MG63 (cell line): Measurements from ENCODE around the gene C5. TPM values are rescaled to one million over a fixed set of nuclear protein-coding genes. Genes with fewer than 3 reads are reported as not detected.

Experiments
- DNase-seq: peaks from one replicate; pipeline ENCODE4 v3.0.0-alpha.2; 2020
- H3K27me3 ChIP-seq: fragments of 250-450 bp; sonication (Bioruptor Pico); 2 replicates; pipeline ENCODE4 v1.5.1; 2020; ENCODE audit warnings: mild to moderate bottlenecking, moderate library complexity
- H3K36me3 ChIP-seq: fragments of 250-450 bp; sonication (Bioruptor Pico); 2 replicates; pipeline ENCODE4 v1.5.1; 2020; ENCODE audit warnings: mild to moderate bottlenecking, moderate library complexity
- H3K4me3 ChIP-seq: fragments of 250-450 bp; sonication (Bioruptor Pico); 2 replicates; pipeline ENCODE4 v1.5.1; 2020; ENCODE audit warnings: mild to moderate bottlenecking, moderate library complexity
- H3K9me3 ChIP-seq: fragments of 250-450 bp; sonication (Bioruptor Pico); 2 replicates; pipeline ENCODE4 v1.5.1; 2020; ENCODE audit warnings: mild to moderate bottlenecking, moderate library complexity
- total RNA-seq: library from RNA; depleted of rRNA; stranded (reverse); fragments of >200 nt; shearing (Covaris generic); gene quantifications from 2 replicates; pipeline ENCODE4 v1.2.3, GENCODE V29; 2014; ENCODE audit warnings: low replicate concordance

C5 gene
- total RNA-seq, 1 experiment from 2014 or later, result 2.4 TPM

DNA sequence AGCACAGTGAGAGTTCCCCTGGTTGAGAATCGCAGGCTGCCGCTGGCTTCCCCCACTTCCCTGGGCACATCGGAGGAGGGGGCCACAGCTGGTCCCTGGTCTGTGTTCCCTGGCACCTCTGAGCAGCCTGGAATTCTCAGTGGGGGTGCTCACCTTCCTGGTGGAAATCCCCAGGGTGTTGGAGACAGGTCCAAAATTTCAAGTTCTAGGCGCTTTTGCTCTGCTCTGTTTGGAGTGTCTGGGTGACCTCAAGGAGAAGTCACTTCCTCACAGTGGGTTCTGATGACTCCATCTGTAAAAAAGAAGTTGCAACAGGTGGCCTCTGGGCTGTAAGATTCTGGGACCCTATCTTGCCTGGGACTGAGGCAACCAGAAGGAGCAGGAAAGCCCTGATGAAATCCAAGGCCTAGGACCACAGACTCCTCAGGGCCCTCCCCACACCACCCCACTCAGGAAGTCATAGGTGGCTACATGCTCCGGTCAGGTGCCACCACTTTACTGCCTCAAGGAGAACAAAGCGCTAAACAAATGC is 123.6 kb downstream of the C5 start, which contains the start of gene TRAF1:
Gene TRAF1, minus strand, starts transcription at position 400 of the 532 bp plus-strand sequence. CDS start 721 bp downstream, outside the sequence.
- Histone ChIP-seq H3K9me3 (no peaks in the 10 kb centered on the region), H3K4me3 (no peak within 1 kb of the TSS), H3K36me3 (no peaks in the 10 kb centered on the region), H3K27me3 (no peaks in the 10 kb centered on the region)
- no peak for DNase-seq

GRCh38 chr9:120925535-120926396 is 124.3 kb downstream of the C5 start:
- no peaks in the 10 kb centered on the region for H3K36me3 ChIP-seq
- peak; percentile 65 for DNase-seq
- no peak overlapping the region for H3K4me3 ChIP-seq
- no peaks in the 10 kb centered on the region for H3K27me3 ChIP-seq
- H3K9me3 ChIP-seq, result no peaks in the 10 kb centered on the region

- Histone ChIP-seq H3K27me3 (no peaks in the 10 kb centered on the region), H3K4me3 (no peak overlapping the region), H3K9me3 (no peaks in the 10 kb centered on the region), H3K36me3 (no peaks in the 10 kb centered on the region)
- DNase-seq, result no peak
These were observed 125.2 kb downstream of the C5 start for GRCh38 chr9:120924698-120925534.

DNA sequence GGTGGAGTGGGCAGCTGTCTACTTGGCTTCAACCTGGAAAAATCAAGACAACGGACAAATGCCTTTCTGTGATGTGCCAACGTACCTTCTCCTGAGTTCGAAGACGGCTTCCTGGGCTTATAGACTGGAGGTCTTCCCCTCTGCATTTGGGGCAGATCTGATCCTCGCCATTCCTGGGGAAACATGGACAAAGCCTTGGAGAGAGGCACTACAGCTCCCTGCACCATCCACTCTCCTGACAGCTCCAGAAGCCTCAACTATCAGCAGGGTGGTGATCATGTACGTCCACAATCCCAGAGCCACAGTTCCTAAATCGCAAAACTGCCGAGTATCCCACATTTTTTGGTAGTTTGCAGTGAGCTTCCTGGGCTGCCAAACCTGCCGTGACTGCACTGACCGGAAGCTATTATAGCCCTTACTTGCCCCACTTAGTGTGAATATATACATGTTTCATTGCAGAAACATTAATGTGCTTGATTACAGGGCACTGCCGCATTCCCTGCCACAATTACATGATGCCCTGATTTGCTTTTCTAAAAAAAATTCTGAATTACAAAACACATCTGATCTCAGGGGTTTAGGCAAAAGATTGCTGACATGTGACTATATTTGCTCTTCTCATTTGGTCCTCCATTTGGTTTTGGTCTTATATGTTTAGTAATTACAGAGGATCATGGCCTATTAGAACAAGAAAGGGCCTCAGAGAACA is 126.3 kb downstream of the C5 start:
- DNase-seq, result no peak
- Histone ChIP-seq H3K4me3 (no peak overlapping the region), H3K36me3 (no peaks in the 10 kb centered on the region), H3K27me3 (no peaks in the 10 kb centered on the region), H3K9me3 (no peaks in the 10 kb centered on the region)

GRCh38 chr9:120922404-120923195 is 127.5 kb downstream of the C5 start:
- Histone ChIP-seq H3K36me3 (no peaks in the 10 kb centered on the region), H3K9me3 (no peaks in the 10 kb centered on the region), H3K27me3 (no peaks in the 10 kb centered on the region), H3K4me3 (no peak overlapping the region)
- no peak for DNase-seq

DNA sequence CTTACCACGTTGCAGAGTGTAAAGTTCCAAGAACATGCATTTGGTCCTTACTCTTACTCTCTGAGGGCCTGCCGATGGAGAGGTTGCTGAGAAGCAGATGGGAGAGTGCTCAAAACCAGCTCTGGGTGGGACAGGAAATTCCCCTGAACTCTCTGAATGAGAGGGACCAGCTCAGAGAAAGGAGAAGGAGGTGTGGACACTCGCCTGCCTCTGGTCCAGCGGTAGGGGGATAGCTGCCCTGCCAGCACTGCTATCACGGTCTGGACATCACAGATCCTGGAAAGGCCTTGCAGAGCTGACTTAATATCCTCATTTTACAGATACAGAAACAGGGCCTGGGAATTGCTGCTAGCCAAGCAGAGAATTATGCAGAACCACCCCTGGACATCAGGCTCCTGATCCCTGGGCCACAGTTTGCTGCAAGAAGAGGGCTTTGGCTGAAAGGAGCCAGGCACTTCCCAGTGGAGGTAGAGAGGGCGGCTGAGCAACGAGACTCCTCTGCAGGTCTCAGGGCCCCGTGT is 128.4 kb downstream of the C5 start:
- Histone ChIP-seq H3K27me3 (no peaks in the 10 kb centered on the region), H3K36me3 (no peaks in the 10 kb centered on the region), H3K9me3 (no peaks in the 10 kb centered on the region), H3K4me3 (no peak overlapping the region)
- no peak for DNase-seq

DNA sequence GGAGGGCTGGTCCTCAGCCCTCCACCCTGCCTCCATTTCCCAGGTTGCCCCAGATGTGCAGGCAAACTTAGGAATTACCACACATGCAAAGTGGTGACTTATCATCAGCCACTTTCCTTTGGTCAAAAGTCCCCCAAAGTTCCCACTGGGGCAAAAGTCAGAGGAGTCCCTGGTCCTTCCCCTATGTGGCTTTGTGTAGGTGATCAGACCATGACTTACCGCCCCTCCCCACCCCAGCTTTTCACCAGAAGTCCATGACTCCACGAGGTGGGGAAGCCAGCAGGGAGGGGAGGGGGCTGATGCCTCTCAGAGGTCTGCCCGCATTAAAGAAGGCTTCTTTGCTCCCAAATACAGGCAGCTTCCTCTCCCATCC is 129.3 kb downstream of the C5 start:
- Histone ChIP-seq H3K9me3 (no peaks in the 10 kb centered on the region), H3K4me3 (no peak overlapping the region), H3K36me3 (no peaks in the 10 kb centered on the region), H3K27me3 (no peaks in the 10 kb centered on the region)
- DNase-seq, result no peak

DNA sequence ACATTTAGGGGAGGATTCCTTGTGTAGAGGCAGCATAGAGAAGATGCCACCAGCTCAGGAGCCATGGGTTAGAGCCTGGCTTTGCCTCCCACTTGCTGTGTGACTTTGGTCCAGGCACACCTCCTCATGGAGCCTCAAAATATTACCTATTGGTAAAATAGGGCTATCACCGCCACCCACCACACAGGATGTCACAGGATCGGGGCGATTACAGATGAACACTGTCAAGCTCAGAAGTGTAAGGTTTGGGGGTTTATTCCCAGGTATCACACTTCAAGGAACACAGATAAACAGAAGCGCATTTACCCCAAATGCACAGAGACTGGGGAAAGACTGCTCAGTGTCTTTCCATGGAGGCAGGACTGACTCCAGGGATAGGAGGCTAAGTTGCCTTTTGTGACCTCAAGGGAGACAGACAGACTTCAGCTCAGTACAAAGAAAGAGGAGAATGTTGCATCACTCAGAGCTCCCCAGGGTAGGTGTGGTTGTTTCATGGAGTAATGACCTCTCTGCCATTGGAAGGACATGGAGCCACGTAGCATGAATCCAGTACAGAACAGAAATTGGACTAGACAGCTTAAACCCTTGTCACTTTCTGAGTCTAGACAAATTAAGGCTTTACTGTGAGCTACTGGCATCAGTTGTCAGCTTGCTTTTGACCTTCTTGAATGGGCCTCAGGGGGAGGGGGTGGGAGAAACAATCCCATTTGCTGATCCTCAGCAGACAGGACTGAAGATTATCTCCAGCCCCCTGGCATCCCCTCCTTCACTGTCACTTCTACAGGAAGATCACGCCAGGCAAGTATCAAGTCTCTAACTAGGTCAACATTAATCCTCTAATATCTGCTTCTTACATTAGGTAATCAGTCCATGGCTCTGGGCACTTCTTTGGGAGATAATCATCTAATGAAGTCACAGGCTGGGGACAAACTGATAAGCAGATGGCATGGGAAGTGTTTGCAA is 130.0 kb downstream of the C5 start:
- no peaks in the 10 kb centered on the region for H3K9me3 ChIP-seq

DNA sequence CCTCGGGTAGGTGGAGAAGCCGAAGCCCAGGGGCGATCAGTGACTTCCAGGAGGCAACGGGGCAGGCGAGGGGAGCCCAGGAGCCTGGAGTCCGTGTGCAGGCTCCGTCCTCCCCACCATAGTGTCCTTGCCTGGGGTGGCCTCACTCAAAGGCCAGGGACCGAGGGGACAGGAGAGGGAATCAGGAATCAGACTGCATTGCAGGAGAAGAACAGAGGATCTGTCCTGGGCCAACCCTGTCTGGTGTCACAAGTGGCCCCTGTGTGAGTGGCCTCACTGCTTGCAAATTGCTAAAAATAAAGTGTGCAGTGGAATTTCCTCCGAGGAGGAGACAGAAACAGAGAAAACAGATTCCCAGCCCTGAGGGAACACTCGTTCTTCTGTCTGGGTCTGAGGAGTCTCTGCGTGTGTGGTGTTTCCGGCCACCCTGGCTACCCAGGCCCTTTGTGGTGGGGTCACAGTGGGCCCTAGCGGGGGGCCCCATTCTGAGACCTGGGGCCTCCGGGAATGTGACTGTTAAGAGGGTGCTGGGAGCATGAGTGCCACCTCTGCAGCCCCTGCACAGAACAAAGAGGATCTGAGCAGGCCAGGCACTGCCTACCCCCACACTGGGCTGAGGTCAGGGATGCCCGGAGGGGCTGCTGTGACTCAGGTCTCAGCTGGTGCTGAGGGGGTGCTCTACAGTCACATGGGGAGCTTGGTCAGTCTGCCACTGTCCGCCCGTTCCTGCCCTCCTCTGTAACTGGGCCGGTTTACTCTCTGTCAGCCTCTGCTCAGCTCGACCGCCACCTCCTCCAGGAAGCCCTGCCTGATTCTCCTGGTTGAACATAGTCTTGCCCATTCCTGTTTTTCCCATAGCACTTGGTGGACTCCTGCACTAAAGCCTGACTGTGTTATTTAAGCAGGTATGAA is 130.9 kb downstream of the C5 start:
- Histone ChIP-seq H3K27me3 (no peaks in the 10 kb centered on the region), H3K9me3 (no peaks in the 10 kb centered on the region), H3K36me3 (no peaks in the 10 kb centered on the region), H3K4me3 (no peak overlapping the region)
- DNase-seq, result no peak

More for the DNA sequence above, 130.0 kb downstream of the C5 start:
- H3K4me3 ChIP-seq, result no peak overlapping the region
- no peaks in the 10 kb centered on the region for H3K27me3 ChIP-seq
- no peak for DNase-seq
- no peaks in the 10 kb centered on the region for H3K36me3 ChIP-seq

DNA sequence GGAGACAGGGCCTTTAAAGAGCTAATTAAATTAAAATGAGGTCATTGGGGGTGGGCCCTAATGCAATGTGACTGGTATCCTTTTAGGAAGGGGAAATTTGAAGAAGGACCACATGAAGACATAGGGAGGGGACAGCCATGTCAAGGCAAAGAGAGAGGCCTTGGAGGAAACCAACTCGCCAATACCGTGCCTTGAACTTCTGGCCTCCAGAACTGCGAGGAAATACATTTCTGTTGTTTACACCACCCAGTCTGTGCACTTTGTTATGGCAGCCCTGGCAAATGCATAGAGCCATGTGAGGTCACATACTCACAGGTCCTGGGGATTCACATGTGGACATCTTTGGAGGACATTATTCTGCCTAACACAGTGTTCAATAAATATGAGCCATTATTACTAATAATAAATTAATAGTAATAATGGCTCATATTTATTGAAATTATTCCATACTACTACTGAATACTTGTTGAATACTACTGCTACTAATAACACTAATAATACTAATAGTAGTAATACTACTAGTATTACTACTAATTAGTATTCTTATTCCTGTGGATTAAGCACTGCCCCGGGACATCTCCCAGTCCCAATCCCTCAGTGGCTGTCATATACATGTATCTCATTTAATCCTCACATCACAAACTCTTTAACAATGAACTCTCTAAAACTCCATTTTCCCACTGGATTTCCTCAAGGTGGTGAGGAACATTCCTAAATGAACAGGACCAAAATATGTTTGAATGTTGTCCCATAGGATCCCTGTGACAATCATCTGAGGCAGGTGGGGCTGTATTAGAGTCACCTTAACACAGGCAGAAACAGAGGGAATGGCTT is 131.9 kb downstream of the C5 start:
- H3K27me3 ChIP-seq, result no peaks in the 10 kb centered on the region
- DNase-seq, result no peak
- H3K9me3 ChIP-seq, result no peaks in the 10 kb centered on the region
- H3K4me3 ChIP-seq, result no peak overlapping the region
- H3K36me3 ChIP-seq, result no peaks in the 10 kb centered on the region

- H3K27me3 ChIP-seq, result no peaks in the 10 kb centered on the region
- no peak overlapping the region for H3K4me3 ChIP-seq
- H3K36me3 ChIP-seq, result no peaks in the 10 kb centered on the region
- DNase-seq, result no peak
- no peaks in the 10 kb centered on the region for H3K9me3 ChIP-seq
These were observed 132.8 kb downstream of the C5 start for GRCh38 chr9:120916991-120917880.

DNA sequence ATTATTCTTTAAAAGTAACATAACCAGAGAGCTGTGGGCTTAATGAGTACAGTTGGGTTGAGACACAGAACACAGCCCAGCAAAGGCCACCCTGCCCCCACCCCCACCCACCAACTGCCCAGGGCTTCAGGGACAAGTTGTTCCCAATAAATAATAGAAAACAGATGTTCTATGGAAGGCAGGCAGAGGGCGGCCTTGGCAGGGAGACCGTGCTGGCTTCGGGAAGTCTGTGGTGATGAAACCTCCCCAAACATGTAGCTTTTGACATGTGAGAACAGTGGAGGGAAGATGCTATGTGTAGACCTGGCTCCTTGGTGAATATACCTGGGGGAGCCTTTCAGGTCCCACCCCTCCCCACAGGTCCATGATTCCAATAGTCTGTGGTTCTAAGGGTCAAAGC is 133.5 kb downstream of the C5 start:
- no peaks in the 10 kb centered on the region for H3K27me3 ChIP-seq
- DNase-seq, result peak; percentile 39
- no peak overlapping the region for H3K4me3 ChIP-seq
- no peaks in the 10 kb centered on the region for H3K36me3 ChIP-seq
- H3K9me3 ChIP-seq, result no peaks in the 10 kb centered on the region
